Measurements from ENCODE around the gene RASGRF2. TPM values are rescaled to one million over a fixed set of nuclear protein-coding genes. Genes with fewer than 3 reads are reported as not detected.

The RASGRF2 gene
- total and polyA plus RNA-seq, 2 of the 8 experiments (the other 6 are each of a cell fraction or from before 2014, with no cell fraction given): 2.6 to 29.5 TPM

DNA sequence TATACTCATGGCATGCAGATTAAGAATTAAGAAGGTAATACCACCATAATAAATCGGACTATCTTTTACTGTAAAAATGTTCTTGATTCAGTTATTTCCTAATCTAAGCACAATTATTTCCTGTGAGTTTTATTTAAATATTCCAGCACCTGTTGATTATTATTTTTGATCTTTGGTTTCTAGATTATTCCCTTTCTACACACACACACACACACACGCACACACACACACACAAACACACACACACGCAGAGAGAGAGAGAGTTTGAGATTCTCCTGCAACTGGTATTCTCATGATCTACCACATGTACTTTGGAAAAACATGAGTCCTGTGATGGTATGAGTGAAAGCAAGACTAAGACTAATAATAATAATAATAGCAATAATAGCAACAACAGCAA is 256.0 kb downstream of the RASGRF2 start (continued):
- TF ChIP-seq CHD7 (IDR thresholded peaks at IDR 0.05; ENCODE audit: insufficient replicate concordance, low read length) (no peak), RXRA (IDR thresholded peaks at IDR 0.05; ENCODE audit: insufficient read depth, low read depth, low read length) (no peak), JUND (IDR thresholded peaks at IDR 0.05; ENCODE audit: low read length) (no peak)

Measured in H1 (cell line).